Upper lobe of left lung (tissue), 4 donors: ENCODE data around the gene FNDC3A.

ENCODE experiments used
- CTCF ChIP-seq, 6 experiments: fragments of 450-650 bp in 4 of 6; fragments of 200-600 bp in 2 of 6; sonication (generic) in 2 of 6; IDR thresholded peaks; one replicate each; pipeline ENCODE4 v1.5.1; 2016 to 2019; ENCODE audit warnings: antibody characterized with exemption in 6 of 6
- EP300 ChIP-seq, 4 donors: sonication (generic); formaldehyde crosslinking; IDR thresholded peaks; one replicate each; pipeline ENCODE4 v1.5.1; 2017; ENCODE audit warnings: antibody characterized with exemption in 4 of 4, control low read depth in 2 of 4
- POLR2A ChIP-seq, 4 donors: fragments of 450-650 bp; IDR thresholded peaks; one replicate each; pipeline ENCODE4 v1.5.1; 2016 to 2017; ENCODE audit warnings: antibody characterized with exemption in 4 of 4, mild to moderate bottlenecking in 2 of 4
- POLR2AphosphoS5 ChIP-seq, 2 donors: sonication (generic); formaldehyde crosslinking; IDR thresholded peaks; one replicate each; pipeline ENCODE4 v1.5.1; 2017; ENCODE audit warnings: antibody characterized with exemption in 2 of 2

DNA sequence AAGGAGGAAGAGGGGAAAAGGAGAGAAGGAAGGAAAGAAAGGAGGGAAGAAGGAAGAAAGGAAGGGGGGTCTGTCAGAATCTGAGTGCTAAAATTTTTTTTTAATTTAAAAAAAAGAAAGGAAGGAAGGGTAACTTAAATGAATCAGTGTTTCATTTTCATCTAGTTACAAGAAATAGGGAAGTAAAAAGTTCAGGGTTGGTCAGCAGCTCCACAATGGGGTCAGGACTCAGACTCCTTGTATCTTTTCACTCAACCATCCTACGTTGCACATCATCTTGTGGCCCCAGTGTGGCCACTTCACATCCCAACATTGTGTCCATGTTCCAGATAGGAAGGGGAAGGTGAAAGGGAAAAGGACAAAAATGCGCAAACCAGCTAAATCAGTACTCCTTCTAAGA lies 14.3 kb upstream of the FNDC3A start:
- TF ChIP-seq CTCF (IDR thresholded peaks at IDR 0.05) (no peak), EP300 (IDR thresholded peaks at IDR 0.05) (no peak), POLR2A (IDR thresholded peaks at IDR 0.05) (no peak), POLR2AphosphoS5 (IDR thresholded peaks at IDR 0.05) (no peak)
